GM10266 (cell line): ENCODE data around the gene STEAP3.

Experiments
- DNase-seq: peaks from one replicate; pipeline ENCODE4 v3.0.0; 2012; ENCODE audit errors: extremely low spot score
- CTCF ChIP-seq: IDR thresholded peaks from 2 replicates; pipeline ENCODE4 v1.5.1; 2012; ENCODE audit warnings: mild to moderate bottlenecking, low read depth; ENCODE audit not compliant: control insufficient read depth, insufficient read depth; ENCODE audit errors: missing control alignments

Gene STEAP3

GRCh38 chr2:119212139-119212800, 11.4 kb upstream of the STEAP3 start:
- no peak for TF ChIP-seq CTCF
- no peak for DNase-seq

- TF ChIP-seq CTCF: no peak
- DNase-seq: no peak
These were observed 9.1 kb upstream of the STEAP3 start for GRCh38 chr2:119214453-119215037.

- no peak for TF ChIP-seq CTCF
These were observed 6.6 kb upstream of the STEAP3 start for GRCh38 chr2:119216994-119217393.

GRCh38 chr2:119218478-119219064, 5.1 kb upstream of the STEAP3 start:
- TF ChIP-seq CTCF: peak; percentile 50
- DNase-seq: no peak

More at GRCh38 chr2:119216994-119217393, 6.6 kb upstream of the STEAP3 start:
- no peak for DNase-seq

GRCh38 chr2:119219873-119220272, 3.8 kb upstream of the STEAP3 start:
- no peak for DNase-seq
- TF ChIP-seq CTCF: no peak

DNA sequence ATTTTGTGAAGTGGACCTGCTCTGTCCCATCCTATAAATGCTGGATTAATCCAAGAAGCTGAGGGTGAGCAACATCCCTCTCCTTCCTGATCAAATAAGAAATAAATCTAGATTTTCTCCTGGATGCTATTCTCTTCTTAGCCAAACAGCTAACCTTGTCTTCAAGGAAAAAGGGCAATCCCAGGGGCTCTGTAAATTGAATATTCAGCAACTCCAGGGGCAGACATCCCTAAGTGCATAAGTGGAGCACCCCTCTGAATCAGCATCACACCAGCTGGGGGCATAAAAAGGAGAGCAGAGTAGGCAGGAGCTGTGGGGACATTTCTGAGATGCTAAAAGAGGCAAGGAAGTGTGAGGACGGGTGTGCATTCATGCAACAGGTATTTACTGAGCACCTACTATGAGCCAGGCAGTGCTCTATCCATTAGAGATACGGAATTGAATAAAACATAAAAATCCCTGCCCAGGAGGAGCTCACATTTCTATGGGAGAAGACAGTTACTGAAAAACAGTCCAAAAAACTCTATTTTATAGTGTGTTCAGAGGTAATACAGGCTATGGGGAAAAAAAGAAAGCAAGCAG, 2.8 kb upstream of the STEAP3 start:
- no peak for TF ChIP-seq CTCF

DNA sequence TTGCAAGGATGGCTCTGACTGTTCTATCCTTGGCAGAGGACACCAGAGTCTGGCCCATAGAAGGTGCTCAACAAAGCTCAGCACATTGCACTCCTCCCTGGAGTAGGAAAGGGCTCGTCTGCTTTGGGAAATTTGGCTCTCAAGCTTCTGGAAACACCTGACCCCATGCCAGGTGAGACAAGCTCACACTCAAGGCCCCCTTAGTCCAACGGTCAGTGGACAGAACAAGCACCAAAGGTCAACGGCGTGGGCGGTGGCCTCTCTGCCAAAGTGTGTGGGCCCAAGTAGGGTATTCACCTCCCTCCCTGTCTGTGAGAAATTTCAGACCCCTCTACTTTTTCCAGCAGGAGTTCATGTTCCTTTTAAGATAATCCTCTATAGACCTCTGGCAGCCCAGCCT, 2.0 kb upstream of the STEAP3 start:
- no peak for TF ChIP-seq CTCF
- DNase-seq: no peak

More for the DNA sequence above, 2.8 kb upstream of the STEAP3 start:
- no peak for DNase-seq
